WI38 (cell line): ENCODE measurements around the gene CACNA1D.

Source experiments
- H3K4me3 ChIP-seq: 2 replicates; pipeline ENCODE4 v1.5.1; 2011; ENCODE audit warnings: low read depth, mild to moderate bottlenecking, control low read depth, low read length
- CTCF ChIP-seq: IDR thresholded peaks from 2 replicates; pipeline ENCODE4 v1.5.1; 2012; ENCODE audit warnings: low read depth, mild to moderate bottlenecking, control low read depth, low read length

Gene CACNA1D

GRCh38 chr3:53817809-53818208 is 323.4 kb downstream of the CACNA1D start:
- no peak for TF ChIP-seq CTCF

GRCh38 chr3:53818221-53819162 is 324.1 kb downstream of the CACNA1D start:
- no peak overlapping the region for H3K4me3 ChIP-seq
- no peak for TF ChIP-seq CTCF

More at GRCh38 chr3:53817809-53818208, 323.4 kb downstream of the CACNA1D start:
- no peak overlapping the region for H3K4me3 ChIP-seq

GRCh38 chr3:53819163-53819868 is 324.9 kb downstream of the CACNA1D start:
- no peak overlapping the region for H3K4me3 ChIP-seq
- no peak for TF ChIP-seq CTCF

DNA sequence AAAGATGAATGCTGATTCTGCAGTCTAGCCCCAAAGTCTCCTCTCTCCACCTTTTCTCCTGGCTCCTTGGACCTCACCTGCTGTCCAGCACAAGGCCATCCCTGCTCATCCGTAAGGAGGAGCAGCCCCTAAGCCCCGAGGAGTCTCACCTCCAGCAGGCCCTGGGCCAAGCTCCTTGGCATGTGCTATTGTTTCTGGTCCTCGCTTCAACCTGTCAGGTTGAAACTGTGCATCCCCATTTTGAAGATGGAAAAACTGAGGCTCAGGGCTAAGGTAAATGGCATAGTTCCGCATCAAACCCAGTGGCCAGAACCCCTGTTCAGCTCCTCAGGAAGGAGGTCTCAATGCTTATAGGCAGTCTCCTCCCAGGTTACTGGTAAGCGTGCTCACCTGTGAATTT is 325.7 kb downstream of the CACNA1D start:
- no peak overlapping the region for H3K4me3 ChIP-seq

DNA sequence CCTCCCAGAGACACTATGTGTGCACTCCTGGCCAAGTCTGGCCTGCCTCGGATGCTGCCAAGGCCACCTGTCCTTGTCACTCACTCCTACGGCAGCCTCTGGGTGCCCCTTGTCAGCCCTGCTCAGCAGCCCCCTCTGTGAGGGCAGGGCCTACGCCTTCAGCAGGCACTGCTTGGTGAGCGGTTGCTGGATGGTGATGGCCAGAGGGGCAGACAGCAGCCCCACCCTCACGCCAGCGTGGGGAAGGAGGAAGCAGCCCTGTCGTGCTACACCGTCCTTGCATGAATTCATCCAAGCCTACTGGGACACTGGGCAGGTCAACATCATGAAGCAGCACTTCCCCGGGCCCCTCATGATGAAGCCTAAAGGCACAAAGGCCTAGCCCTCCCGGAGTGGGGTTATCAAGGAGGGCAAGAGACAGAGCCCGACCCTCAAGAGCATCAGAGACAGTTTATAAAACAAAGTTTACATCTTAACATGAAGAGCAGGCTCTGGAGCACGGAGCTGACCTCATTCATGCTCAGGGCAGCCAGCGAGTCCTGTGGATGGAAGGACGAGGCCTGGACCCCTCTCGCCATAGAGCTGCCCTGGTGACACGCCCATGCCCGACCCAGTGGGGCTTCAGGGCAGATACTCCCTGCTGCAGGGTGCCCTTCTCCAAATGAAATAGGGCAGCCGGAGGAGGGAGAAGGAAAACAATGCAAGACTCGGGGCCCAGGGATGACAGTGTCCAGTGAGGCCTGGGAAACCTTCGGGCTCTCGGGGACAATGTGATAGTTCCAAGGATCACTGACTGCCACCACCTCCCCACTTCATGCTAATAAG is 326.6 kb downstream of the CACNA1D start:
- H3K4me3 ChIP-seq = no peak overlapping the region
- TF ChIP-seq CTCF = no peak

More for the DNA sequence above, 325.7 kb downstream of the CACNA1D start:
- no peak for TF ChIP-seq CTCF

GRCh38 chr3:53821631-53822121 is 327.3 kb downstream of the CACNA1D start:
- H3K4me3 ChIP-seq = no peak overlapping the region
- no peak for TF ChIP-seq CTCF
